ENCODE results near the gene FNTB.
A peak's percentile ranks its signal among the peaks of the same experiment; 100 is the strongest.

The FNTB gene

DNA sequence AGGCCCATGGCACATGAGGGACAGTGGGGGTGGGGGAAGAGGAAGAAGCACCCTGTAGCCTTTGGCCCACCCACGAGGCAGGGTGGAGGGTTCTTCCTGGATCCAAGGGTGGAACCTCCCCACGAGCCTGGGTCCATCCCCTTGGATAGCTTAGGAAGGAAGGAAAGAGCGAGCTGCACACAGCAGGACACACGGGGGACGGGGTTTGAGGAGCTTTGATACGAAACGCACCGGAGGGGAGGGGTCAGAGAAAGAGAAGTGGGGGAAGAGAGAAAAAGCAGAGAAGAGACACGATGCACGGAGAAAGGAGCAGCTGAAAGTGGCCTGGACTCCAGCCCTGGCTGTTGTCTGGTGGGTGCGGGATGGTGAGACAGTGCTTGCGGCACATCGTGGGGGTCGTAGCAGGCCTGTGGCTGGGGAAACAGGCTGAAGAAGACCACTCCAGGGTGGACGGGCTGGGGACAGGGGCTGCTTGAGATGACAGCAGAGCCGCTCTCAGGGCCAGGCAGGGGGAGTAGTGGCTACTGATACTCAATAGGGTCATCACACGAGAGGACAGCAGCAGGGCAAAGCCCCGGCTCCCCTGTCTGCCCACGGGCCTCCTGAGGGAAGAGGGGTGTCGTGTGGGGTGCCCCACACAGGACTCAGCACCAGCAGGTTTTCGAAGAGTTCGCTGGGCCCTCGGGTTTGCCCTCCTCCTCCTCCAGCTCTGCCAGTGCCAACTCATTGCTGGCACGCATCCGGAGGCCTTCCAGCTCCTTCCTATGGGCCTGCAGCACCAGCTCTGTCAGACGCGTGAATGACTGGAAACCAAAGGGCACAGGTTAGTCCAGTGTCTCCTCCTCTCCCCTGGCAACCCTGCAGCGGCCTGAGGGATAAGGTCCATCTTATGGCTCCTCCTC lies 38.7 kb upstream of the FNTB start:
- Mint-ChIP-seq H3K4me3 (no peak overlapping the region), H3K4me1 (peaks cover 20% of the 10 kb centered on the region), H3K27me3 (no peaks in the 10 kb centered on the region), H3K9me3 (no peaks in the 10 kb centered on the region), H3K27ac (no peak overlapping the region), H3K36me3 (peaks cover 11% of the 10 kb centered on the region)
- DNase-seq (ENCODE audit: low spot score in 2 of 2): no peak
- ATAC-seq (ENCODE audit: low read depth): no peak

DNA sequence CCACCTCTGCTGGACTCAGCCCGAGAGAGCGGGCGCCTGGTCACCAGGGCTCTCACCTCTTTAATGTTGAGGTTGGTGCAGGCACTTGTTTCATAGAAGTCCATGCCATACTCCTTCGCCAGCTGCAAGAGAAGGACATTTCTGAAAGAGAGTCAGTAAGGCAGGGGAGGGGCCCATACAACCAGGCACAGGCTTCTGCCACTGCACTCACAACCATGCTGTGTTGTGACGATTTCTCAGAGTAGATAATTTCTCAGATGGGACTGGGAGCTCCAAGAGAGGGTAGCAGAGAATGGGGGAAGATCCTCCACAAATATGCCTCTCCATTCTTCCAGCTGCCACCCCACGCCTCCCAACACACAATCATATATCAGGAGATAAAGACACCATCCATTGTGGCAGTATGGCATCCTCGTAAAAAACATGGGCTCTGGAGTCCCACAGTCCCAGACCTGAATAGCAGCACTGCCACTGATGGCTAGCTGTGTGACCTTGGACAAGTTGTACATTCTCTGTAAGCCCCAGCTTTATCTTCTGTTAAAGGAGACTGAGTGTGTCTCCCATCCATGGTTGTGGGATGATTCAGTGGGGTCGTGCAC lies 38.0 kb upstream of the FNTB start:
- no peak overlapping the region for H3K27ac Mint-ChIP-seq
- H3K36me3 Mint-ChIP-seq: peaks cover 11% of the 10 kb centered on the region
- peaks cover 17% of the 10 kb centered on the region for H3K4me1 Mint-ChIP-seq
- ATAC-seq (ENCODE audit: low read depth) (no peak), DNase-seq (ENCODE audit: low spot score in 2 of 2) (no peak)
- no peaks in the 10 kb centered on the region for H3K27me3 Mint-ChIP-seq
- H3K9me3 Mint-ChIP-seq: no peaks in the 10 kb centered on the region
- no peak overlapping the region for H3K4me3 Mint-ChIP-seq

DNA sequence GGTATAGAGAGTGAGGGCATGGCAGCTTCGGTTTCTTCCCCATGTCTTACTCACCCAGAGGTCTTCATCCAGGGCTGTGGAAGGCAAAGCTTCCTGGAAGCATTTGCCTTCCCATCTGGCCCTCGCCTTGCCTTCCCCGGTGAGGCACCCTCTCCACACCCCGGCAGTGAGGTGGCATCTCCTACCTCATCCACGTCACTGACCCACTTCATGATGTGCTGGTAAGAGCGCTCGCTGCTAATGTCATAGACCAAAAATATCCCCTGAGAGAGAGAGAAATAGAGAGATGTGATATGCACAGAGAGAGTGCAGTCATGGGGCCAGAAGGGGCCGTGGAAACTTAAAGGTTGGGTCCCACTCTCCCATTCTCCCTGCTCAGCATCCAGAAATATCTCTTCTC lies 35.8 kb upstream of the FNTB start:
- Mint-ChIP-seq H3K27me3 (no peaks in the 10 kb centered on the region), H3K9me3 (no peaks in the 10 kb centered on the region), H3K4me1 (peaks cover 11% of the 10 kb centered on the region), H3K4me3 (no peak overlapping the region), H3K36me3 (peaks cover 14% of the 10 kb centered on the region), H3K27ac (no peak overlapping the region)
- ATAC-seq (ENCODE audit: low read depth) (no peak), DNase-seq (ENCODE audit: low spot score in 2 of 2) (no peak)

DNA sequence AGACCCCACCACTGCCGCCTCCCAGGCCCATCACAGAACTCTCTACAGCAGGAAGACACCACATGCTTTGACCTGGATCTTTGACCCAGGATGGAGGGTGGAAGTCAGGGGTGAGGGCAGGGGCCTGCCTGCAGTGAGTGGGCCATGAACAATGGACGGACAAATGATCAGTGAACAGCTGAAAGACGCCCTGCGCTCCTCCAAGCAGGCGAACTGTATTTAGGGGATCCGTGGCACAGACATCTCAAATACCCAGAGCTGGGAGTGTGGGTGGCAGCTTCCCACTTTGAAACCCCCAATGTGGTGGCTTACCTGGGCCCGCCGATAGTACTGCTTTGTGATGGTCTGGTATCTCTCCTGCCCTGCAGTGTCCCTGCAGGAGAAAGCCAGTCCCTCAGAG lies 35.4 kb upstream of the FNTB start:
- DNase-seq (ENCODE audit: low spot score in 2 of 2) (no peak), ATAC-seq (ENCODE audit: low read depth) (no peak)
- H3K27ac Mint-ChIP-seq: no peak overlapping the region
- H3K27me3 Mint-ChIP-seq: no peaks in the 10 kb centered on the region
- H3K4me1 Mint-ChIP-seq: peaks cover 11% of the 10 kb centered on the region
- peaks cover 14% of the 10 kb centered on the region for H3K36me3 Mint-ChIP-seq
- H3K4me3 Mint-ChIP-seq: no peak overlapping the region
- H3K9me3 Mint-ChIP-seq: no peaks in the 10 kb centered on the region

GRCh38 chr14:64951724-64952123 lies 35.0 kb upstream of the FNTB start:
- DNase-seq (ENCODE audit: low spot score in 2 of 2): no peak
- Mint-ChIP-seq H3K36me3 (peaks cover 14% of the 10 kb centered on the region), H3K27ac (no peak overlapping the region), H3K9me3 (no peaks in the 10 kb centered on the region), H3K4me3 (no peak overlapping the region), H3K4me1 (peaks cover 11% of the 10 kb centered on the region), H3K27me3 (no peaks in the 10 kb centered on the region)
- no peak for ATAC-seq (ENCODE audit: low read depth)

- H3K27ac Mint-ChIP-seq: peak overlapping the region; percentile 15
Observed at GRCh38 chr14:64952598-64953309, 33.9 kb upstream of the FNTB start.

GRCh38 chr14:64953310-64953654 lies 33.4 kb upstream of the FNTB start:
- ATAC-seq (ENCODE audit: low read depth) (no peak), DNase-seq (ENCODE audit: low spot score in 2 of 2) (no peak)
- Mint-ChIP-seq H3K4me1 (peaks cover 11% of the 10 kb centered on the region), H3K27me3 (no peaks in the 10 kb centered on the region), H3K4me3 (no peak overlapping the region), H3K9me3 (no peaks in the 10 kb centered on the region), H3K27ac (peak overlapping the region; percentile 15), H3K36me3 (peaks cover 6% of the 10 kb centered on the region)

More at GRCh38 chr14:64952598-64953309, 33.9 kb upstream of the FNTB start:
- DNase-seq (ENCODE audit: low spot score in 2 of 2) (no peak), ATAC-seq (ENCODE audit: low read depth) (peak; percentile 52)
- H3K4me3 Mint-ChIP-seq: no peak overlapping the region
- peaks cover 8% of the 10 kb centered on the region for H3K36me3 Mint-ChIP-seq
- no peaks in the 10 kb centered on the region for H3K9me3 Mint-ChIP-seq
- peaks cover 11% of the 10 kb centered on the region for H3K4me1 Mint-ChIP-seq
- no peaks in the 10 kb centered on the region for H3K27me3 Mint-ChIP-seq

DNA sequence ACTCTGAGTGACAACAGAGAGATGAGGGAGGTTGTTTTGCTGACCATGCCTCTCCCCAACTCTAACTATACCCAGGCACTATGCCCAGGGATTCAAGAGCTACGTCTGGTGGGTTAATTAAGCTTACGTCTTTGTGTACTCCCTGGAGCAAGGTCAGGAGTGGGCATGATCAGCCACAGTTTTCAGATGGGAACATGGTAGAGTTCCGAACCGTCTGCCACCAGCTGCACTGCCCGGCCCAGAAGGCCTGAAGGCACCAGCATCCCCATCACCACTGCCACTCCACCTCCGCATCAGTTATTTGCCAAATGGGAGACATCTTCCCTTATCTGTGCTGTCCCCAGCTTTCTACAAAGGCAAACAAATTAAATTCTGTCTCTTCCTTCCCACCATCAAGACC lies 33.0 kb upstream of the FNTB start:
- DNase-seq (ENCODE audit: low spot score in 2 of 2) (no peak), ATAC-seq (ENCODE audit: low read depth) (no peak)
- Mint-ChIP-seq H3K4me3 (no peak overlapping the region), H3K27me3 (no peaks in the 10 kb centered on the region), H3K4me1 (peaks cover 11% of the 10 kb centered on the region), H3K36me3 (peaks cover 4% of the 10 kb centered on the region), H3K27ac (no peak overlapping the region), H3K9me3 (no peaks in the 10 kb centered on the region)

GRCh38 chr14:64954491-64955240 lies 32.0 kb upstream of the FNTB start:
- Mint-ChIP-seq H3K27ac (no peak overlapping the region), H3K4me3 (no peak overlapping the region), H3K4me1 (peaks cover 11% of the 10 kb centered on the region), H3K27me3 (no peaks in the 10 kb centered on the region), H3K9me3 (no peaks in the 10 kb centered on the region), H3K36me3 (peaks cover 2% of the 10 kb centered on the region)
- no peak for ATAC-seq (ENCODE audit: low read depth)
- no peak for DNase-seq (ENCODE audit: low spot score in 2 of 2)

DNA sequence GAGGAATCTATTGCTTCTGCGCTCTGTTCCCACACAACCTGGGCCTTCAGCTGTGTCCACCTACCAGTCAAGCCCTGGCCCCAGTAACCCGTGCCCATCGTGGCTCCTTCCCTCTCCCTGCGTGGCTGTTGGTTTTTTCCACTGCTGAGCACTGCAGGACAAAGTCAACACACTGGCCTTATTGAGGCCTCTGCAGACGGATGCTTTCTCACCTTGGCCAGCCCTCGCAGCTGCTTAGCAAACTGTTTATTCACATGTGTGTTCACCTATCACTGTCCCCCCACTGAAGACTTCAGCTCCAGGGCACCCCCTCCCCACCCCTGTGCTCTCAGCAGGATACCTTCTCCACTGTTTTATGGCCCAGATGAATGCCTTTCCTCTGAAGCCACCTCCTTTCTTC lies 31.4 kb upstream of the FNTB start:
- H3K9me3 Mint-ChIP-seq: no peaks in the 10 kb centered on the region
- no peak for ATAC-seq (ENCODE audit: low read depth)
- H3K36me3 Mint-ChIP-seq: peaks cover 2% of the 10 kb centered on the region
- H3K27me3 Mint-ChIP-seq: no peaks in the 10 kb centered on the region
- no peak overlapping the region for H3K27ac Mint-ChIP-seq
- peaks cover 13% of the 10 kb centered on the region for H3K4me1 Mint-ChIP-seq
- H3K4me3 Mint-ChIP-seq: no peak overlapping the region
- no peak for DNase-seq (ENCODE audit: low spot score in 2 of 2)

- Mint-ChIP-seq H3K4me1 (peaks cover 13% of the 10 kb centered on the region), H3K27me3 (no peaks in the 10 kb centered on the region), H3K9me3 (no peaks in the 10 kb centered on the region), H3K36me3 (peaks cover 2% of the 10 kb centered on the region), H3K27ac (no peak overlapping the region), H3K4me3 (no peak overlapping the region)
- ATAC-seq (ENCODE audit: low read depth) (no peak), DNase-seq (ENCODE audit: low spot score in 2 of 2) (no peak)
Observed at GRCh38 chr14:64956697-64957406, 29.8 kb upstream of the FNTB start.

DNA sequence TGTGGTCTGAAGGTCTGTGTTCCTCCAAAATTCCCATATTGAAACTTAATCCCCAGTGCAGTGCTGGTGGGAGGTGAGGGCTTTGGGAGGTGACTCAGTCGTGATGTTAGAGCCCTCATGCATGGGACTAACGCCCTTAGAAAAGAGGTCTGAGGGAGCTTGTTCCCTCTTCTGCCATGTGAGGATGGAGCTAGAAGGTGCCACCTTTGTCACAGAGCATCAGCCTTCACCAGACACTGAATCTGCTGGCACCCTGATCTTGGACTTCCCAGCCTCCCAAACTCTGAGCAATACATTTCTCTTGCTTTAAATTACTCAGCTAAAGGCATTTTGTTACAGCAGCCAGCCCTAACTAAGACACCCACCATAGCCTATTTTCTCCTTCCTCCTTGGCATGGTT lies 28.5 kb upstream of the FNTB start:
- no peak overlapping the region for H3K27ac Mint-ChIP-seq
- peaks cover 4% of the 10 kb centered on the region for H3K4me1 Mint-ChIP-seq
- H3K36me3 Mint-ChIP-seq: peaks cover 2% of the 10 kb centered on the region
- ATAC-seq (ENCODE audit: low read depth) (no peak), DNase-seq (ENCODE audit: low spot score in 2 of 2) (no peak)
- H3K27me3 Mint-ChIP-seq: no peaks in the 10 kb centered on the region
- no peak overlapping the region for H3K4me3 Mint-ChIP-seq
- H3K9me3 Mint-ChIP-seq: no peaks in the 10 kb centered on the region

DNA sequence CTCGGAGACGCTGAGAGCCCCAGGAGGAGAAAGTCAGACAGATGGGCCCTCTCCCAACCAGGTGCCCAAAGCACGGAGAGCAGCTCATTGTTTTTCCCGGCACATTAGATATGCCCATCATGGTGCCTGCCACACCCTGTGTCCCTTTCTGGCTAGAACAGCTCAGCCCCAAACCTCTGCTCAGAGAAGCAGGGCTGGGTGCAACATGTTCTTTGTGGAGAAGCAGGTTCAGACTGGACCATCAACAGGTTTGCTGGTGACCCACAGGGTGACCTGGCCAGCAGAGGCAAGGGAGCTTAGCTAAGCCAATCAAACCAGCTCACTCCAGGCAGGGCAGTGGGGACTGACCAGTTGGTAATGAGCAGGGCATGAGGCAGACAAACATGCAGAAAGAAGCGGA lies 28.0 kb upstream of the FNTB start:
- Mint-ChIP-seq H3K4me3 (no peak overlapping the region), H3K4me1 (peaks cover 2% of the 10 kb centered on the region), H3K27me3 (no peaks in the 10 kb centered on the region), H3K27ac (no peak overlapping the region), H3K36me3 (peaks cover 2% of the 10 kb centered on the region), H3K9me3 (no peaks in the 10 kb centered on the region)
- DNase-seq (ENCODE audit: low spot score in 2 of 2): no peak
- no peak for ATAC-seq (ENCODE audit: low read depth)
